ENCODE results near the gene CACNB2.

DNA sequence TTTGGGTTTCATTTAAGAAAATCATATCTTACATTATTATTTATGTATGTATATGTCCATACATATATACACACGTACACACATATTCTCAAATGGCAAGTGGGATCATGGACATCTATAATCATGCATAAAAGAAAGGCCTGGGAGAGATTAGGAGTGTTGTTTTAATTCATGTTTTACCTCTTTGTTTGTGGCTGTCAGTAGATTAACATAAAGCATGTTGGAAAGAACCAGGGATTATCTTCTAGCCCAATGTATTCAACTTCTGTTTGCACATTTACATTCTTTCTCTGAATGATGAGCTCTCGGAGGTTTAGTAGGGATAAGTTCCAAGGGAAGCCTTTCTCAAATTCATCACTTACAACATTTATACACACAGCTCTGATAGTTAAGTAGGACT is 319.8 kb downstream of the CACNB2 start:
- no peak for TF ChIP-seq ZFP36 (IDR thresholded peaks at IDR 0.05; ENCODE audit: borderline replicate concordance, partially characterized antibody)
- no peak for TF ChIP-seq CTCF (IDR thresholded peaks at IDR 0.05)
- TF ChIP-seq POLR2A (IDR thresholded peaks at IDR 0.05; ENCODE audit: low read length) = no peak
- TF ChIP-seq TFCP2L1 (CRISPR knock-in tag; IDR thresholded peaks at IDR 0.05) = no peak
- no peak for TF ChIP-seq CEBPB (IDR thresholded peaks at IDR 0.05)
- no peak for TF ChIP-seq FOSB (CRISPR knock-in tag; IDR thresholded peaks at IDR 0.05)
- no peak for TF ChIP-seq KDM1A (IDR thresholded peaks at IDR 0.05; ENCODE audit: low read depth)
- TF ChIP-seq EHMT2 (IDR thresholded peaks at IDR 0.05; ENCODE audit: low read depth) = no peak

Data from A549 (cell line).